ENCODE measurements around the gene VCX2.
"Not testable (repeated sequence)": the region's sequence is repeated elsewhere in the genome, so short reads cannot be mapped to it uniquely, and the experiment has no call there.

VCX2 gene

DNA sequence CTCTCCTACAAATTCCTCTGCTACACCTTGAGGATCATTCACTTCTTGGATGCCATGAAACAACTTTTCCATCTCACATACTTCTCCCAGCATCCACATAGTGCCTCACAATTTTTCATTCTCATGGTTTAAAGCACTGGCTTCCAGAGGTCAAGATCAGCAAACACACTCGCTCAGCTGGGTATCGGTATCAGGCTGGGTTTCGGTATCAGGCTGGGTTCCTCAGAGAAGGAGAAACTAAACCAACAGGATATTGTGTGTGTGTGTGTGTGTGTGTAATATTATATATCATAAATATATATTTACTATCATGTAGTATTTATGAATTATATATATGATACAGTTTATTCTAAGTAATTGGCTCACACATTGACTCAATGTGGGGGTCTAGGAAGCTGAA, at the start of gene VCX2:
Gene VCX2, minus strand, starts transcription at position 99 of the 400 bp plus-strand sequence. CDS start 624 bp downstream, outside the sequence.
- DNase-seq (ENCODE audit: low spot score), result not testable (repeated sequence)

- DNase-seq (ENCODE audit: low spot score), result no peak
Measured at GRCh38 chrX:8204943-8205342, 33.9 kb upstream of the VCX2 start.

GRCh38 chrX:8204169-8204935, 33.3 kb upstream of the VCX2 start:
- DNase-seq (ENCODE audit: low spot score), result no peak

DNA sequence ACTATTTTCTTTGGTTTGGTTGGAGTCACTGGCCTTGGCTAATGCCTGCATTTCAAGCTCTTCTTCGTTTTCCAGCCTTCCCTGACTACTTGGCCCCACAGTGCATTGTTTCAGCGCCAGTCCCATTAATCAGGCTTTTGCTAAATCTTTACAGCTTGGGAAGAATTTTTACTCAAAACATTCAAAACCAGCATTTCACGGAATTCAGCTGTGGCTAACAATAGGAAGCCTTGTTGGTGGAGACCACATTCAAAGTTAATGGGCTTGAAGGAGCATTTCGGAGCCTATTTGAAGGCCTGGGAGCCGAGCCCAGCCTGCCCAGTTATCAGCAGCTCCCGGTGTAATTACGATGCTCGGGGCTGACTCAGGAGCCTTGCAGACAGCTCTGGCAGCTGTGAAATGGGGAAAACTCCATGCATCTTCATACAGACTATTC, 30.8 kb upstream of the VCX2 start:
- no peak for DNase-seq (ENCODE audit: low spot score)

GRCh38 chrX:8196776-8197175, 25.7 kb upstream of the VCX2 start:
- no peak for DNase-seq (ENCODE audit: low spot score)

- no peak for DNase-seq (ENCODE audit: low spot score)
Measured at GRCh38 chrX:8194216-8194615, 23.1 kb upstream of the VCX2 start.

GRCh38 chrX:8192276-8192675, 21.2 kb upstream of the VCX2 start:
- DNase-seq (ENCODE audit: low spot score), result no peak

DNA sequence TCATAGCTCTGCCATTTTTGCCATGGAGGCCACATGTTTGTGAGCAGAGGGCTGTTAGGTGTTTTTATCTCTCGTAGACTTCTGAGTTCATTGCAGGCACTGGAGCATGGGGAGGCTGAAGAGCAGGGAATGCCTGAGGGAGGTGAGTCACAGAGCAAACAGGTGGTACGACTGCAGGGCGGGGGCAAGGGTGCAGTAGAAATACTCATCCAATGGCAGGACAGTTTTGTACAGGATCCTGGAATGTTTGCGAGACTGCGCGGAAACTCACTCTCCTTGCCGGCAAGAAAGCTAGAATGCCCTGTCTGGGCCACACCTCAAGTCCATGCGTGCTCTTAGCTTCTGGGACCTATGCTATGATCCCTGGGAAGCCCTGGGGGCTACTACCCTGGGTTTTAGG, 20.0 kb upstream of the VCX2 start:
- no peak for DNase-seq (ENCODE audit: low spot score)

GRCh38 chrX:8190341-8190830, 19.3 kb upstream of the VCX2 start:
- no peak for DNase-seq (ENCODE audit: low spot score)

GRCh38 chrX:8189096-8189830, 18.2 kb upstream of the VCX2 start:
- no peak for DNase-seq (ENCODE audit: low spot score)

DNA sequence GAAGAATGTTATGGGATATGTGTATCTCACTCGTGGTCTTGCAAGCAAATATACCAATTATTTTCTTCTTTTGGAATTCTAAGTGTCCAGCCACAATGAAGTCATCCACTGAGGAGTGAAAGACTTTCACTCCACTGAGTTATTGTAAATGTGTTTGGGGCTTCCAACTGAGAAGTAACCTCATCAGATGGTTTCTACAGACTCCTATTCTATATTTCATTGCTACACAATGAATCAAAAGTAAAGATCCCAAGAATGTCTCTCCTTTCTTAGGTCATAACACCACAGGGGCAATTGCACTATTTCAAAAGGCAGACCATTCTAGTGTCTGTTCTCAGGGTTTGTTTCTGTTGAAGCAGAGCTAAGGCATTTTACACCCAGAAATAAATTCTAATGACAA, 12.3 kb upstream of the VCX2 start:
- DNase-seq (ENCODE audit: low spot score), result no peak

DNA sequence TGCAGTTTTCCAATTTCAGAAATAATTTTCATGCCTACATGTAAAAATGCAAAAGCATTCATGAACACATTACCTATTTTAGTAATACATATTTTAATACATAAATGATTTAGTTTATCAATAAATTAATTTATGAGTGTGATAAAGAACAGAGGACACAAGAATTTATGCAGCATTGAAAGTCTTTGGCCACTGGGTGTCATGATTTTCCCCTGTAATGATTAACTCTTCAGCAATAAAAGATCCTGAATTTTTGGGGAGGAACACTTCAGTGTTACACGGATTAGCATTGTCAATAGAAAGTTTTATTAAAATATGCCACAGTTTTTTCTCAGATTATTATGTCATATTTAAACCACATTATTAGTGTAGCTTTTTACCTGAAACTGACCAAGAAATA, 8.6 kb upstream of the VCX2 start:
- no peak for DNase-seq (ENCODE audit: low spot score)

- DNase-seq (ENCODE audit: low spot score), result not testable (repeated sequence)
Measured at GRCh38 chrX:8154011-8154410, 17.1 kb downstream of the VCX2 start.

DNA sequence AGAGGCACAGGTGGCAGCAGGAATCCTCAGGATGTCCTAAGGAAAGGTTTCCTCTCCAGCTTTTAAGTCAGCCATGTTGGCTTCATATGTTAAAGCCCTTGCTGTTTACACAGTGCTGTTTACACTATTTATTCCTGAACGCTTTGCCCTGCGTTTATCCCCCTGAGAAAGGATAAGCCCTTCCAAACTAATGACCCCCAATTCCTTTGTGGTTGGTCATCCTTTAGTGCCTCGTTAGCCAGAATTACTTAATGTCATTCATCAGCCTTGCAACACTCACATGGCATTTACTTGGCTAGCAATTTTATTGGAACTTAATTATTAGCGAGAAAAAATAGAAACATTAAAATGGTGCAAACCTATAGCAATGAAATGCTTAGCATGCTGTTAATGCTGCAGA, 23.8 kb downstream of the VCX2 start:
- no peak for DNase-seq (ENCODE audit: low spot score)

DNA sequence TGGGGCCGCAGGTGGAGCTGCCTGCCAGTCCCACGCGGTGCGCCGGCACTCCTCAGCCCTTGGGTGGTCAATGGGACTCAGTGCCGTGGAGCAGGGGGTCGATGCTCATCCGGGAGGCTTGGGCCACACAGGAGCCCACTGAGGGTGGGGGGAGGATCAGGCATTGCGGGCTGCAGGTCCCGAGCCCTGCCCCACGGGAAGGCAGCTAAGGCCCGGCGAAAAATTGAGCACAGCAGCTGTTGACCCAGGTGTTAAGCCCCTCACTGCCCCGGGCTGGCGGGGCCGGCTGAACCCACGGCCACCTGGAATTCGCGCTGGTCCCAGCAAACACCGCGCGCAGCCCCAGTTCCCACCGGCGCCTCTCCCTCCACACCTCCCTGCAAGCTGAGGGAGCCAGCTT, 26.1 kb downstream of the VCX2 start:
- no peak for DNase-seq (ENCODE audit: low spot score)

DNA sequence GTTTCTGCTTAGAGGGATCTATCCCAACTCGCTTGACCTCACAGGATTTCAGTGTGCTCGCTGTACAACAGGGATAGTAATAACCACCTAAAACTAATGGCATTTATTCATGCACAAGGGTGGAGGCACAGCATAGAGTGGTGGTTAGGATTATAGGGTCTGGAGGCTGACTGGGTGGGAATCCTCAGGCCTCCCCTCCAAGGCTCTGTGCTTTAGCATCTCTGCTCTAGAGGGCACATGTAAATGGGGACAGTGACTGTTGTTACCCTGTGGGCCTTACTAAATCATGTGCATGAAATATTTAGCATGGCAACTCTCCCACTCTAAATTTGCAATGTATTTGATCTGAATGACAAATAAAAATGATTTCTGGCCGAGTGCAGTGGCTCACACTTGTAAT, 29.2 kb downstream of the VCX2 start:
- DNase-seq (ENCODE audit: low spot score), result no peak

GRCh38 chrX:8140986-8141744, 29.9 kb downstream of the VCX2 start:
- no peak for DNase-seq (ENCODE audit: low spot score)

DNA sequence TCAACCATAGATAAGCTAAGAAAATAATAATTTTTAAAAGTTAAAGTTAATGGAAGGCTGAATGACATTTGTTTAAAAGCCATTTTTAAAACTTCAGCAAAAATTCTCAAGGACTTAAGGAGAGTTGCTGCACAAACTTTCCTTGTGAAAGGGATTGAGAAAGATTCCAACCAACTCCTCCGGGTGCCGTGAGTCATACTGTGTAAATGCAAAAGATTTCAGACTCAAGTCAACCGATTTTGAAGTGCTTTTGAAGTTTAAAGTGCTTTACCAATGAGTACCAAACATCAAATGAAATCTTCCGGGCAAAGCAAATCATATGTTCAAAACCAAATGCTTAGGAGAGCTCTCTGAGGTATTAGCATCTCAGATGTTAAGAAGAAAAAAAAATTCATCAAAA, 31.4 kb downstream of the VCX2 start:
- peak; percentile 3 for DNase-seq (ENCODE audit: low spot score)

DNA sequence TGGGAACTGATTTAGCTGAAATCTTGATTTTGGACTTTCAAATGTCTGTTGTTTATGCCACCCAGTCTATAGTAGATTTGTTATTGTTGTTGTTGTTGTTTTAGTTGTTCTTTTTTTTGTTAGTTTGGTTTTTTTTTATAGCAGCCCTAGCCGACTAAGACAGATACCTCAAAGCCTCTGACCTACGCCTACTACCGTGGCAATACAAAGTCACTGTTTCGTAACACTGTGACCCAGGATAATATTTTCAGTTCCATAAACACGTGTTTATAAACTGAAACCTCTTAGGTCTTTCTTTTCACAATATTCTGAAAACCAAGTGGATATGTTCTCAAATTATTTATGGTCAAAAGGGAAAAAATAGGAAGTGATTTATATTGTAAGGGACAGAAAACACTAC, 32.8 kb downstream of the VCX2 start:
- no peak for DNase-seq (ENCODE audit: low spot score)

DNA sequence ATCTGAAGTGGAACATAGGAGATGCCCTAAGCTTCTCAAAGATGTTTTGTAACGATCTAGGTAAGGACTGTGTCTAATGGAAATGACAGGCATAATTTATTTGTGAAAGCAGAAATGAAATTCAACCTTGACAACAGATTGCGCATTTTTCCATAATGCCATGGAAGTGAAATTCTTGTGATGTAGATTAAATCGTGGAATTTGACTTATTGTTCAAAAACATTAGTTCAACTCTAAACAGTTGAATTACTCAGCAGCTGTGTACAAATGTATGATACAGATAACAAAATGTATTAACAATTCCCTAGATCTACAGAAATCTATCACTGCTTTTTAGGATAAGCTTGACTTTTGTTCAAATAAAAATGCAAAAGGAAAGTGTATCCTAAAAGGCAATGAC, 44.4 kb downstream of the VCX2 start:
- no peak for DNase-seq (ENCODE audit: low spot score)

DNA sequence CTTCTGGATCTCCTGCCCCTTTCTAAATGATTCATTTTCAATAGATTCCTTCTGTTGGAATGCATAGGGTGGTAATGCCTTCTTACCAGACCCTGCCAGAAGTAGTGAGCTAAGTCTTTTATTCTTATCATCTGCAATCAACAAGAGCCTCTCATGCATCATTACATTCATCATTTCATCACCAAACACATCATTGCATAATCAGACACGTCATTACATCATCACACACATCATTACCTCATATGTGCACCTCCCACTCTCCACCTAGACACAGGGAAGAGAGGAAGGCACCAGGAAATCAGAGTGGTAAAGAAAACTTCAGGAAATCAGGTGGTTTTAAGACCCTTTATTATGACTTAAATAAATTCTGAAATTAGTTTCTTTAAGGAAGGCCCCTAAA, 45.0 kb downstream of the VCX2 start:
- DNase-seq (ENCODE audit: low spot score), result no peak

DNA sequence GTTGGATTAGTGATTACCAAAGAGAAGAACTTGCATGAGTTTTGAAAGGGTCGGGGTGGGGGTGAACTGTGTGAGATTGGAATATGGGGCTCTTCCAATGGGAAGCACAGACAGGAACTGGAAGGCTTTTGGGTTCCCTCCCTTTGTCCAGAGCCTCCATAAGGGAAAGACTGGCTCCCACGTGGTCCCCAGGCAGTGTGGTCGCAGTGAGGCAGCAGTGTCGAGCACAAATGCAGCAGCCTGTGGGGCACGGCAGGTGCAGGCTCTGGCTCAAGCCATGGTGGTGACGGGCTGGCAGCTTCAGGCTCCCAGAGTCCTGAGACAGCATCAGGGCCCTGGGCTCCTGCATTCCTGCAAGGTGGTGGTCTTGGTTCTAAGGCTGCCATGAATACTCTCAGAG, 45.5 kb downstream of the VCX2 start:
- DNase-seq (ENCODE audit: low spot score), result no peak

- no peak for DNase-seq (ENCODE audit: low spot score)
Measured at GRCh38 chrX:8122538-8122937, 48.5 kb downstream of the VCX2 start.
